Measurements from ENCODE around the gene KRTAP12-3.
"Not testable (repeated sequence)": the region's sequence is repeated elsewhere in the genome, so short reads cannot be mapped to it uniquely, and the experiment has no call there.

KRTAP12-3 gene

GRCh38 chr21:44684077-44684476 is 26.3 kb downstream of the KRTAP12-3 start:
- Mint-ChIP-seq H3K36me3 (no peaks in the 10 kb centered on the region), H3K27ac (no peak overlapping the region), H3K4me1 (peaks cover 16% of the 10 kb centered on the region), H3K4me3 (no peak overlapping the region), H3K9me3 (no peaks in the 10 kb centered on the region)
- DNase-seq (ENCODE audit: low spot score in 2 of 2): no peak
- no peak for ATAC-seq

GRCh38 chr21:44684483-44684882 is 26.8 kb downstream of the KRTAP12-3 start:
- H3K27ac Mint-ChIP-seq: no peak overlapping the region
- no peak for ATAC-seq
- H3K36me3 Mint-ChIP-seq: no peaks in the 10 kb centered on the region
- no peaks in the 10 kb centered on the region for H3K9me3 Mint-ChIP-seq
- DNase-seq (ENCODE audit: low spot score in 2 of 2): peak in 1 of 2 donors; percentile 44
- H3K4me3 Mint-ChIP-seq: no peak overlapping the region
- H3K4me1 Mint-ChIP-seq: peaks cover 16% of the 10 kb centered on the region

DNA sequence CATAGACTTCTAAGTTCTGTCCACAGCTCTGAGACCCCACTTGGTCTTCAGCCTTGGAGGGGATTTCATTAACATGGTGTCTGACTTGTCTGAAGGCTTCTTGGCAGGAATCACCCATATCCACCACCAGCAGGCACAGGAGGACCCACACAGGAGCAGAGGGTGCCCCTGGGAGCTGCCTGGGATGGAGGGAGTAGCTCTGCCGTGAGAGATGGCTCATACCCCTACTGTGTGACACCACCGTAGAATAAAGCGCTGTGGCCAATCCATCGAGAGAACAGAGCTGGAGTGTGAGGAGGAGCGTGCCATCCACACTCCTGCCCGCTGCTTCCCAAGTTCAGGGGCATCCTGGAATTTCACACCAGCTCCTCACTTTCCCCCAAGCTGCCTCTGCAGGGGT is 27.3 kb downstream of the KRTAP12-3 start:
- not testable (repeated sequence) for H3K36me3 Mint-ChIP-seq, H3K4me3 Mint-ChIP-seq, ATAC-seq, H3K27ac Mint-ChIP-seq, H3K9me3 Mint-ChIP-seq
- peaks cover 16% of the 10 kb centered on the region for H3K4me1 Mint-ChIP-seq
- DNase-seq (ENCODE audit: low spot score in 2 of 2): peak in 1 of 2 donors; percentile 39

DNA sequence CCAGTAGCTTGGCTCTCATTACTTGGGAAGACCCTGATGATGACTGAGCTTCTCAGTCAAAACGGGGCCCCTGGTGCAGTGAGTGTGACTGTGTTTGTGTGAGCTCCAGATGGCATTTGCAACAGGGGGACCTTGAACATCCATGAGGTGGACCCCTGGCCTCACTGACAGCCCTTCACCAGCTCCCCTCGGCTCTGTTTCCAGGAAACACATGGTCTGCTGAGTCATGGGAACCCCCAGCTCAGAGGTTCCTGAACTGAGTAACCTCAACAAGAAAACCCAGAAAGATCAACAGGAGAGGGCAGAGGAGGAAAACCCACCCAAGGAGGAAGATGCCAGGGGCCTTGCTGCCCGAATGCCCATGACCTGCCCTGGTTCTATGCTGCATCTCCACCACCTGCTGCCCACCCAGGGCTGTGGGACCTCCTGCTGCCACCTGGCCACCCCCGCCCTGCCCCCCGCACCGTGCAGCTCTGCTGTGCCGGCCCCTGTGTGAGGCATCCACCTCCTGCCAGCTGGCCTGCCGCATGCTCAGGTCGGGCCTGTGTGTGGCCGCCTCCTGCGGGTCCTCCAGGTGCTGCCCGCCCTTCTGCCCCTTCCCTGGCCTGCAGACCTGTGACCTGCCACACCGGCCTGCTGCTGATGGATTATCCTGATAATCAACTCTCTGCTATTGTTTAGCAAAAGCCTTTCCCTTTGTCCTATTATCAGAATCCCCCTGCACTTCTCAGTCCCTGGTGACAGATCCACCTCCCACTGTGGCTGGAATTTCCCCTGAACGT is 28.5 kb downstream of the KRTAP12-3 start:
- H3K36me3 Mint-ChIP-seq: no peaks in the 10 kb centered on the region
- no peak overlapping the region for H3K4me3 Mint-ChIP-seq
- H3K27ac Mint-ChIP-seq: peak overlapping the region; percentile 68
- ATAC-seq (peak; percentile 62), DNase-seq (ENCODE audit: low spot score in 2 of 2) (peak in 1 of 2 donors; percentile 34)
- peaks cover 16% of the 10 kb centered on the region for H3K4me1 Mint-ChIP-seq
- H3K9me3 Mint-ChIP-seq: no peaks in the 10 kb centered on the region

GRCh38 chr21:44686843-44687561 is 29.3 kb downstream of the KRTAP12-3 start:
- no peak for DNase-seq (ENCODE audit: low spot score in 2 of 2)
- H3K4me3 Mint-ChIP-seq: no peak overlapping the region
- no peak for ATAC-seq
- H3K36me3 Mint-ChIP-seq: no peaks in the 10 kb centered on the region
- H3K4me1 Mint-ChIP-seq: peaks cover 16% of the 10 kb centered on the region
- H3K9me3 Mint-ChIP-seq: no peaks in the 10 kb centered on the region
- H3K27ac Mint-ChIP-seq: peak overlapping the region; percentile 68

DNA sequence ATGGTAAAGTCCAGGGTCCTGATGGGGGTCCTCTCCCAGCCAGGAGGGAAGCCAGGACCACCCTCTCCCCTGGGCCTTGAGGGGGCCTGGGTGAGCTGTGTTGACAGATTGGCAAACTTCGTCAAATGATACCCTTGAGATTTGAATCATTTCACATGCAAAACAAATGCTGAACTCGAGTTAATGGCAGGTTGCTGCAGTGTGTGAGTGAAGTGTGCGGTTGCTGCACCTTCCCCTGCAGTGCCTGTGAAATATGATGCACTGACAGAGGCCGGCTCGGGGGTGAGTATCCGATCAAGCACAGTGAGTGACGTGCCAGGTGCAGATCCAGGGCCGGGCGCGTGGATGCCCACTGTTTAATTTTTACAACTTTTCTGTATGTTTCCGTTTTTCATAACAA is 29.9 kb downstream of the KRTAP12-3 start:
- no peak overlapping the region for H3K27ac Mint-ChIP-seq
- H3K36me3 Mint-ChIP-seq: no peaks in the 10 kb centered on the region
- peaks cover 5% of the 10 kb centered on the region for H3K9me3 Mint-ChIP-seq
- peaks cover 16% of the 10 kb centered on the region for H3K4me1 Mint-ChIP-seq
- no peak for DNase-seq (ENCODE audit: low spot score in 2 of 2)
- H3K4me3 Mint-ChIP-seq: no peak overlapping the region
- ATAC-seq: no peak

GRCh38 chr21:44689740-44690139 is 32.0 kb downstream of the KRTAP12-3 start:
- peak in 1 of 2 donors; percentile 25 for DNase-seq (ENCODE audit: low spot score in 2 of 2)
- not testable (repeated sequence) for H3K27ac Mint-ChIP-seq, H3K4me3 Mint-ChIP-seq, ATAC-seq, H3K36me3 Mint-ChIP-seq
- peaks cover 22% of the 10 kb centered on the region for H3K4me1 Mint-ChIP-seq
- H3K9me3 Mint-ChIP-seq: peaks cover 14% of the 10 kb centered on the region

GRCh38 chr21:44691686-44692085 is 34.0 kb downstream of the KRTAP12-3 start:
- Mint-ChIP-seq H3K9me3 (peaks cover 14% of the 10 kb centered on the region), H3K4me1 (peaks cover 30% of the 10 kb centered on the region), H3K4me3 (no peak overlapping the region), H3K27ac (no peak overlapping the region), H3K36me3 (no peaks in the 10 kb centered on the region)
- DNase-seq (ENCODE audit: low spot score in 2 of 2) (no peak), ATAC-seq (no peak)

- no peak overlapping the region for H3K4me3 Mint-ChIP-seq
- ATAC-seq (no peak), DNase-seq (ENCODE audit: low spot score in 2 of 2) (no peak)
- H3K36me3 Mint-ChIP-seq: no peaks in the 10 kb centered on the region
- peaks cover 38% of the 10 kb centered on the region for H3K4me1 Mint-ChIP-seq
- H3K27ac Mint-ChIP-seq: no peak overlapping the region
- peaks cover 14% of the 10 kb centered on the region for H3K9me3 Mint-ChIP-seq
Observed at GRCh38 chr21:44692798-44693512, 35.2 kb downstream of the KRTAP12-3 start.

GRCh38 chr21:44694776-44695175 is 37.0 kb downstream of the KRTAP12-3 start:
- Mint-ChIP-seq H3K4me3 (no peak overlapping the region), H3K9me3 (peaks cover 14% of the 10 kb centered on the region), H3K4me1 (peaks cover 44% of the 10 kb centered on the region), H3K36me3 (no peaks in the 10 kb centered on the region), H3K27ac (peak overlapping the region; percentile 46)
- DNase-seq (ENCODE audit: low spot score in 2 of 2) (peak in 1 of 2 donors; percentile 45), ATAC-seq (no peak)

DNA sequence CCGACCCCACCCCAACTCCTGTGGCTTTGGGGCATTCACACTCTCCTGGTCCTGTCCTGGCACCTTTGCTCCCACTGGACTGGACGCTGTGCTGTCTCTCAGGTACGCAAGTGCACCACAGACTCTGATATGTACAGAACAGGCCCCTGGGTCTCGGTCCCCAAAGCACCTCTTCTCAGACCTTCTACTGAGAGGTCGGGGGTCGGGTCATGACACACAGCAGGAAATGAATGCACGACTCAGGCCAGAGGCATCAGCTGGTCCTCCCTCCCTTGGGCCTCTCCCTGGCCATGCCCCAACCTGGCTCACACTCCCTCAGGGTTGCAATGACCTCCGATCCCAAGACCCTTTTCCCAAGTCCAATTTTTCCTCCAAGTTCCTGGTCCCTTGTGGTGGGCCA is 37.5 kb downstream of the KRTAP12-3 start:
- Mint-ChIP-seq H3K27ac (peak overlapping the region; percentile 46), H3K36me3 (no peaks in the 10 kb centered on the region), H3K9me3 (peaks cover 14% of the 10 kb centered on the region), H3K4me3 (no peak overlapping the region), H3K4me1 (peaks cover 44% of the 10 kb centered on the region)
- peak in 1 of 2 donors; percentile 38 for DNase-seq (ENCODE audit: low spot score in 2 of 2)
- no peak for ATAC-seq

DNA sequence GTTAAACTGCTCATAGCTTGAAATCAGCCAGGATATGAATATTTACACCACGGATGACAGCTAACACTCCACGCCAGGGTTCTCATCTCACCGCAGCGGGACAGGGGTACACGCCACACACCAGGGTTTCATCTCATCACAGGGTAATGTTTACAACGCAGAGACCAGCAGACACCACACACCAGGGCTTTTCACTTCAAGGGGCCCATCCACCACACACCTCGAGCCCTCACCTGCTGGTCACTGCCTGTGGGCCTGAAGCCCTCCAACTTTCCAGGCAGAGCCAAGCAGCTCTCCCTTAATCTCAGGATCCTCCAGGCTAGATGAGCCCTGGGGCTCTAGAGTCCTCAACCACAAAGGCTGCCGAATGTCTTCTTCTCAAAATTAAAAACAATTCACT is 37.9 kb downstream of the KRTAP12-3 start:
- Mint-ChIP-seq H3K36me3 (no peaks in the 10 kb centered on the region), H3K4me3 (no peak overlapping the region), H3K4me1 (peaks cover 44% of the 10 kb centered on the region), H3K9me3 (peaks cover 14% of the 10 kb centered on the region), H3K27ac (no peak overlapping the region)
- DNase-seq (ENCODE audit: low spot score in 2 of 2) (no peak), ATAC-seq (no peak)

DNA sequence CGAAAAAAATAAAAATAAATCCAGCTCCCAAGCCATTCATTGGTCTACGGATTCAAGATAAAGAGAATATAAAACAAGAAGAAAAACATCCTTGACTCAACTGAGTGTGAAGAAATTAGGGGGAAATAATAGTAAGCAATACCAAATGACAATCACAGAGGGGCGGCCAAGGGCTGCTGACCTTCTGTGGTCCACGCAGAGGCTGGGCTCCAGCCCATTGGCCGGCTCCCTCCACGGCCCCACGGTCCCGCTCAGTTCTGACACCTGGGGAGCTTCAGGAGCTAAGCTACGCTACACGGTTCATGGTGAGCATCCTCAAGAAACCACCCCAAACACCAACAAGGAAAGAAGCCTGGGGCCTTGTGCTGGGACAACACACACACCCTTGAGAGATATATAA is 38.8 kb downstream of the KRTAP12-3 start:
- H3K4me3 Mint-ChIP-seq: no peak overlapping the region

DNA sequence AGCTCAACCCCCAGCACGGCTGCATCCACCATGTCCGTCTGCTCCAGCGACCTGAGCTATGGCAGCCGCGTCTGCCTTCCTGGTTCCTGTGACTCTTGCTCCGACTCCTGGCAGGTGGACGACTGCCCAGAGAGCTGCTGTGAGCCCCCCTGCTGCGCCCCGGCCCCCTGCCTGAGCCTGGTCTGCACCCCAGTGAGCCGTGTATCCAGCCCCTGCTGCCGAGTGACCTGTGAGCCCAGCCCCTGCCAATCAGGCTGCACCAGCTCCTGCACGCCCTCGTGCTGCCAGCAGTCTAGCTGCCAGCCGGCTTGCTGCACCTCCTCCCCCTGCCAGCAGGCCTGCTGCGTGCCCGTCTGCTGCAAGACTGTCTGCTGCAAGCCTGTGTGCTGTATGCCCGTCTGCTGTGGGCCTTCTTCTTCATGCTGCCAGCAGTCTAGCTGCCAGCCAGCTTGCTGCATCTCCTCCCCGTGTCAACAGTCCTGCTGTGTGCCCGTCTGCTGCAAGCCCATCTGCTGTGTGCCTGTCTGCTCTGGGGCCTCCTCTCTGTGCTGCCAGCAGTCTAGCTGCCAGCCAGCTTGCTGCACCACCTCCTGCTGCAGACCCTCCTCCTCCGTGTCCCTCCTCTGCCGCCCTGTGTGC is 39.6 kb downstream of the KRTAP12-3 start, which contains the start of gene KRTAP10-12:
TSS of gene KRTAP10-12 (plus strand) at position 1 of the 639 bp plus-strand sequence. CDS start at position 31, 30 bp downstream.
- Mint-ChIP-seq H3K27ac (peak within 1 kb of the TSS; percentile 70), H3K4me1 (peaks cover 44% of the 10 kb centered on the region), H3K9me3 (peaks cover 12% of the 10 kb centered on the region)
- ATAC-seq, H3K4me3 Mint-ChIP-seq, H3K36me3 Mint-ChIP-seq: not testable (repeated sequence)
- peak in 1 of 2 donors; percentile 43 for DNase-seq (ENCODE audit: low spot score in 2 of 2)

More for the DNA sequence above, 38.8 kb downstream of the KRTAP12-3 start:
- Mint-ChIP-seq H3K27ac (no peak overlapping the region), H3K4me1 (peaks cover 44% of the 10 kb centered on the region), H3K9me3 (peaks cover 14% of the 10 kb centered on the region), H3K36me3 (no peaks in the 10 kb centered on the region)
- DNase-seq (ENCODE audit: low spot score in 2 of 2) (no peak), ATAC-seq (no peak)

Measured in stimulated activated effector memory CD8-positive, alpha-beta T cell treated with anti-CD3 and anti-CD28 coated beads, Interleukin-12 subunit alpha, Interleukin-12 subunit beta, amount 100 ng/mL, for 72 hours (primary cell).